K562 (cell line): Measurements from ENCODE around the gene ILKAP. TPM values are rescaled to one million over a fixed set of nuclear protein-coding genes. Genes with fewer than 3 reads are reported as not detected.

Experiments
- ARID4B ChIP-seq: sonication (generic); formaldehyde crosslinking; IDR thresholded peaks from 2 replicates; pipeline ENCODE4 v1.8.0; 2022; ENCODE audit warnings: mild to moderate bottlenecking, missing genetic modification reagents
- CBX3 ChIP-seq, 2 experiments: IDR thresholded peaks; 1 replicate in 1 of 2; 2 replicates in 1 of 2; pipeline ENCODE4 v1.6.1; 2012; ENCODE audit warnings: inconsistent platforms in 2 of 2, low read length in 2 of 2, borderline replicate concordance in 1 of 2, control low read depth in 1 of 2
- CTCF ChIP-seq, 3 experiments: IDR thresholded peaks in 2 of 3; conservative IDR thresholded peaks in 1 of 3; 2 replicates each; pipeline ENCODE4 v1.5.1; 2011 to 2012; ENCODE audit warnings: low read length in 3 of 3, mild to moderate bottlenecking in 3 of 3, control low read depth in 2 of 3, improper control_type of control experiment in 1 of 3, inconsistent platforms in 1 of 3, low read depth in 1 of 3, mixed read lengths in 1 of 3, moderate library complexity in 1 of 3; ENCODE audit not compliant: insufficient read depth in 2 of 3
- ELK1 ChIP-seq: sonication (generic); formaldehyde crosslinking; IDR thresholded peaks from 2 replicates; pipeline ENCODE4 v1.8.1; 2022; ENCODE audit warnings: missing genetic modification reagents
- GABPB2 ChIP-seq: fragments of 250-450 bp; sonication (Bioruptor Pico); conservative IDR thresholded peaks from 2 replicates; pipeline ENCODE4 v1.5.1; 2021; ENCODE audit warnings: mild to moderate bottlenecking
- NR2C1 ChIP-seq, 2 experiments: fragments of 450-650 bp; IDR thresholded peaks; 2 replicates each; pipeline ENCODE4 v1.6.1; 2017; ENCODE audit warnings: mild to moderate bottlenecking in 2 of 2, antibody characterized with exemption in 1 of 2, inconsistent platforms in 1 of 2, missing compliant biosample characterization in 1 of 2, missing genetic modification characterization in 1 of 2
- NR2C2 ChIP-seq, 2 experiments: fragments of 200-800 bp in 1 of 2; sonication (Bioruptor generic) in 1 of 2; sonication (generic) in 1 of 2; formaldehyde crosslinking in 1 of 2; IDR thresholded peaks; 2 replicates each; pipeline versions ENCODE4 v1.6.1 to v1.8.0; 2016 to 2022; ENCODE audit warnings: mild to moderate bottlenecking in 1 of 2, missing compliant biosample characterization in 1 of 2, missing genetic modification characterization in 1 of 2, missing genetic modification reagents in 1 of 2
- NR3C1 ChIP-seq: sonication (generic); formaldehyde crosslinking; IDR thresholded peaks from 2 replicates; pipeline ENCODE4 v1.8.1; 2022; ENCODE audit warnings: missing genetic modification reagents
- PBX2 ChIP-seq, 2 experiments: IDR thresholded peaks in 1 of 2; conservative IDR thresholded peaks in 1 of 2; 2 replicates each; pipeline ENCODE4 v1.6.1; 2016; ENCODE audit warnings: low read depth in 2 of 2, mild to moderate bottlenecking in 1 of 2, missing compliant biosample characterization in 1 of 2, missing genetic modification characterization in 1 of 2, moderate library complexity in 1 of 2
- THRAP3 ChIP-seq: fragments of 450-650 bp; IDR thresholded peaks from 2 replicates; pipeline ENCODE4 v1.6.1; 2016; ENCODE audit warnings: mild to moderate bottlenecking, inconsistent platforms, borderline replicate concordance
- ZFP1 ChIP-seq: fragments of 450-650 bp; formaldehyde crosslinking; IDR thresholded peaks from 2 replicates; pipeline ENCODE4 v1.4.0; 2020; ENCODE audit warnings: mild to moderate bottlenecking, mixed read lengths
- ZFX ChIP-seq: sonication (generic); formaldehyde crosslinking; IDR thresholded peaks from 2 replicates; pipeline ENCODE4 v1.8.0; 2022; ENCODE audit warnings: mild to moderate bottlenecking, missing genetic modification reagents, moderate library complexity
- ZNF512 ChIP-seq: IDR thresholded peaks from 2 replicates; pipeline ENCODE4 v1.6.1; 2016; ENCODE audit warnings: missing genetic modification characterization, missing compliant biosample characterization
- ZNF717 ChIP-seq: fragments of 250-450 bp; sonication (Bioruptor Pico); IDR thresholded peaks from 2 replicates; pipeline ENCODE4 v1.5.0; 2021
- polyA plus RNA-seq, 8 experiments: library from polyadenylated mRNA; depleted of rRNA in 4 of 8; stranded (reverse) in 5 of 8; unstranded in 3 of 8; fragments of >200 nt; fragmentation: Nextera tagmentation in 2 of 8; fragmentation: Illumina TruSeq in 1 of 8; extraction: Ambion mirVana in 2 of 8; extraction: Trizol in 1 of 8; gene quantifications; 2 replicates each; pipeline versions ENCODE4 v1.2.1 to v1.2.3, GENCODE V29; 2011 to 2014; ENCODE audit warnings: inconsistent platforms in 1 of 8, missing spikeins in 1 of 8
- total RNA-seq, 7 experiments: library from RNA; depleted of rRNA in 6 of 7; stranded (reverse); fragments of >200 nt in 6 of 7; fragmentation: Illumina TruSeq in 2 of 7; extraction: Trizol in 2 of 7; gene quantifications; 2 replicates each; pipeline versions ENCODE4 v1.2.1 to v1.2.3, GENCODE V29; 2011 to 2021; ENCODE audit warnings: low replicate concordance in 1 of 7

The ILKAP gene
- total and polyA plus RNA-seq, 9 of the 15 experiments (the other 6 are each of a cell fraction or from before 2014, with no cell fraction given) = 3.1 to 43.9 (median 20.7) TPM

- TF ChIP-seq THRAP3 = no peak
- TF ChIP-seq ARID4B = no peak
- TF ChIP-seq CBX3 (IDR thresholded peaks at IDR 0.05; ENCODE audit: borderline replicate concordance in 1 of 2, low read length in 2 of 2) = no peak
- no peak for TF ChIP-seq PBX2 (CRISPR knock-in tag; IDR thresholded peaks at IDR 0.05; ENCODE audit: low read depth)
- TF ChIP-seq PBX2 (tag; conservative IDR thresholded peaks at IDR 0.05; ENCODE audit: low read depth) = no peak
- no peak for TF ChIP-seq NR2C2 (CRISPR knock-in tag; IDR thresholded peaks at IDR 0.05)
- peak; percentile 52; the same call in 1 of the 2 replicates for TF ChIP-seq NR2C2 (tag; IDR thresholded peaks at IDR 0.05)
- TF ChIP-seq ELK1 = no peak
- TF ChIP-seq ZFP1 (CRISPR knock-in tag) = no peak
- TF ChIP-seq ZNF717 (CRISPR knock-in tag) = no peak
- no peak for TF ChIP-seq GABPB2
- no peak for TF ChIP-seq NR3C1 (CRISPR knock-in tag)
- TF ChIP-seq ZFX (CRISPR knock-in tag) = 0 out of 2 replicates have a peak, but pooled peaks have one; percentile 19
- TF ChIP-seq ZNF512 (tag) = no peak
- TF ChIP-seq NR2C1 (IDR thresholded peaks at IDR 0.05) = no peak
- TF ChIP-seq NR2C1 (tag; IDR thresholded peaks at IDR 0.05) = peak; percentile 46; the same call in 1 of the 2 replicates
- TF ChIP-seq CTCF (IDR thresholded peaks at IDR 0.05 in 2 of 3, conservative IDR thresholded peaks at IDR 0.05 in 1 of 3; ENCODE audit: insufficient read depth in 2 of 3, low read depth in 1 of 3, low read length in 3 of 3) = no peak
Measured at GRCh38 chr2:238169708-238170251, 33.7 kb downstream of the ILKAP start (continued).
